SU-DHL-6 (cell line): ENCODE data around the gene KCTD16.

Source experiments
- H2AFZ ChIP-seq: fragments of 200-600 bp; sonication (generic); 2 replicates; pipeline ENCODE4 v1.6.1; 2014; ENCODE audit warnings: low read depth, mild to moderate bottlenecking, moderate library complexity, mixed read lengths, antibody characterized with exemption, low read length; ENCODE audit not compliant: severe bottlenecking
- H3F3A ChIP-seq: fragments of 200-600 bp; shearing (Covaris generic); 2 replicates; pipeline ENCODE4 v1.6.0; 2016; ENCODE audit warnings: antibody characterized with exemption, mild to moderate bottlenecking; ENCODE audit not compliant: insufficient read depth
- H3K27ac ChIP-seq: fragments of 200-600 bp; sonication (generic); 2 replicates; pipeline ENCODE4 v1.5.1; 2016; ENCODE audit warnings: low read depth, mild to moderate bottlenecking, low read length, moderate library complexity, mixed read lengths
- H3K27me3 ChIP-seq: fragments of 200-600 bp; sonication (generic), shearing (Covaris generic); 2 replicates; pipeline ENCODE4 v1.6.0; 2014; ENCODE audit warnings: mild to moderate bottlenecking, low read length
- H3K36me3 ChIP-seq: fragments of 200-600 bp; sonication (generic); 2 replicates; pipeline ENCODE4 v1.6.1; 2014; ENCODE audit warnings: mild to moderate bottlenecking, low read length, mixed read lengths
- H3K4me2 ChIP-seq: fragments of 300-600, 200-600 bp; shearing (Covaris generic), sonication (generic); 2 replicates; pipeline ENCODE4 v1.6.0; 2014; ENCODE audit warnings: low read length, low read depth, mild to moderate bottlenecking; ENCODE audit not compliant: poor library complexity, severe bottlenecking
- H3K4me3 ChIP-seq: fragments of 200-600 bp; sonication (generic); 2 replicates; pipeline ENCODE4 v1.5.1; 2014; ENCODE audit warnings: antibody characterized with exemption, low read length, mild to moderate bottlenecking, mixed read lengths; ENCODE audit not compliant: insufficient read depth, poor library complexity, severe bottlenecking
- H3K79me2 ChIP-seq: fragments of 200-600 bp; sonication (generic); 2 replicates; pipeline ENCODE4 v1.6.1; 2014; ENCODE audit warnings: mild to moderate bottlenecking, low read length, moderate library complexity; ENCODE audit not compliant: insufficient read depth
- H3K9ac ChIP-seq: fragments of 200-600 bp; sonication (generic); 2 replicates; pipeline ENCODE4 v1.7.0; 2014; ENCODE audit warnings: mild to moderate bottlenecking, low read length
- H3K9me2 ChIP-seq: fragments of 200-600 bp; sonication (generic); replicated peaks from 2 replicates; pipeline ENCODE4 v1.6.1; 2014; ENCODE audit warnings: low read length; ENCODE audit not compliant: insufficient read depth
- H3K9me3 ChIP-seq: fragments of 200-600 bp; sonication (generic); 2 replicates; pipeline ENCODE4 v1.6.1; 2014; ENCODE audit warnings: low read length, mixed read lengths; ENCODE audit not compliant: insufficient read depth
- H4K20me1 ChIP-seq: fragments of 200-600 bp; sonication (generic); 2 replicates; pipeline ENCODE4 v1.6.1; 2014; ENCODE audit warnings: low read depth, mild to moderate bottlenecking, antibody characterized with exemption, low read length, moderate library complexity, mixed read lengths
- EZH2phosphoT487 ChIP-seq: fragments of 200-600 bp; sonication (generic), shearing (Covaris generic); conservative IDR thresholded peaks from 2 replicates; pipeline ENCODE4 v1.6.1; 2018; ENCODE audit warnings: mild to moderate bottlenecking, antibody characterized with exemption, low read length, moderate library complexity, mixed read lengths
- TF ChIP-seq, protein P1 (sequence below): fragments of 200-600 bp; sonication (generic); IDR thresholded peaks from one replicate; pipeline ENCODE4 v1.5.1; 2017; ENCODE audit warnings: antibody characterized with exemption, mild to moderate bottlenecking, low read length, moderate library complexity; ENCODE audit not compliant: insufficient read depth, poor library complexity, severe bottlenecking

The KCTD16 gene

GRCh38 chr5:144433893-144434292, 263.2 kb downstream of the KCTD16 start:
- H3K9ac ChIP-seq: no peak overlapping the region
- H3K4me3 ChIP-seq: no peak overlapping the region
- H2AFZ ChIP-seq: no peak overlapping the region
- H3K36me3 ChIP-seq: no peaks in the 10 kb centered on the region
- no peaks in the 10 kb centered on the region for H4K20me1 ChIP-seq
- no peak for TF ChIP-seq EZH2phosphoT487
- TF ChIP-seq, protein P1, sequence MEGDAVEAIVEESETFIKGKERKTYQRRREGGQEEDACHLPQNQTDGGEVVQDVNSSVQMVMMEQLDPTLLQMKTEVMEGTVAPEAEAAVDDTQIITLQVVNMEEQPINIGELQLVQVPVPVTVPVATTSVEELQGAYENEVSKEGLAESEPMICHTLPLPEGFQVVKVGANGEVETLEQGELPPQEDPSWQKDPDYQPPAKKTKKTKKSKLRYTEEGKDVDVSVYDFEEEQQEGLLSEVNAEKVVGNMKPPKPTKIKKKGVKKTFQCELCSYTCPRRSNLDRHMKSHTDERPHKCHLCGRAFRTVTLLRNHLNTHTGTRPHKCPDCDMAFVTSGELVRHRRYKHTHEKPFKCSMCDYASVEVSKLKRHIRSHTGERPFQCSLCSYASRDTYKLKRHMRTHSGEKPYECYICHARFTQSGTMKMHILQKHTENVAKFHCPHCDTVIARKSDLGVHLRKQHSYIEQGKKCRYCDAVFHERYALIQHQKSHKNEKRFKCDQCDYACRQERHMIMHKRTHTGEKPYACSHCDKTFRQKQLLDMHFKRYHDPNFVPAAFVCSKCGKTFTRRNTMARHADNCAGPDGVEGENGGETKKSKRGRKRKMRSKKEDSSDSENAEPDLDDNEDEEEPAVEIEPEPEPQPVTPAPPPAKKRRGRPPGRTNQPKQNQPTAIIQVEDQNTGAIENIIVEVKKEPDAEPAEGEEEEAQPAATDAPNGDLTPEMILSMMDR: no peak
- no peaks in the 10 kb centered on the region for H3F3A ChIP-seq
- no peaks in the 10 kb centered on the region for H3K9me2 ChIP-seq
- H3K27me3 ChIP-seq: no peaks in the 10 kb centered on the region
- no peak overlapping the region for H3K4me2 ChIP-seq
- H3K27ac ChIP-seq: no peak overlapping the region
- no peaks in the 10 kb centered on the region for H3K79me2 ChIP-seq
- no peaks in the 10 kb centered on the region for H3K9me3 ChIP-seq

GRCh38 chr5:144436007-144436406, 265.3 kb downstream of the KCTD16 start:
- no peak overlapping the region for H3K4me2 ChIP-seq
- no peak overlapping the region for H3K9ac ChIP-seq
- H2AFZ ChIP-seq: no peak overlapping the region
- no peaks in the 10 kb centered on the region for H4K20me1 ChIP-seq
- H3K79me2 ChIP-seq: no peaks in the 10 kb centered on the region
- no peaks in the 10 kb centered on the region for H3K36me3 ChIP-seq
- no peak overlapping the region for H3K27ac ChIP-seq
- H3K4me3 ChIP-seq: no peak overlapping the region
- H3K9me2 ChIP-seq: no peaks in the 10 kb centered on the region
- no peaks in the 10 kb centered on the region for H3F3A ChIP-seq
- H3K27me3 ChIP-seq: no peaks in the 10 kb centered on the region
- no peak for TF ChIP-seq EZH2phosphoT487
- TF ChIP-seq, protein P1: no peak
- H3K9me3 ChIP-seq: no peaks in the 10 kb centered on the region

- no peaks in the 10 kb centered on the region for H3K36me3 ChIP-seq
- no peak overlapping the region for H3K27ac ChIP-seq
- no peak overlapping the region for H3K4me3 ChIP-seq
- no peaks in the 10 kb centered on the region for H3F3A ChIP-seq
- TF ChIP-seq, protein P1: no peak
- TF ChIP-seq EZH2phosphoT487: no peak
- H2AFZ ChIP-seq: no peak overlapping the region
- H3K9me2 ChIP-seq: no peaks in the 10 kb centered on the region
- no peaks in the 10 kb centered on the region for H3K27me3 ChIP-seq
- no peaks in the 10 kb centered on the region for H3K9me3 ChIP-seq
- no peak overlapping the region for H3K9ac ChIP-seq
- H3K4me2 ChIP-seq: no peak overlapping the region
- H4K20me1 ChIP-seq: no peaks in the 10 kb centered on the region
- H3K79me2 ChIP-seq: no peaks in the 10 kb centered on the region
Measured at GRCh38 chr5:144438237-144438636, 267.6 kb downstream of the KCTD16 start.
